Activated CD4-positive, alpha-beta T cell treated with anti-CD3 and anti-CD28 coated beads for 24 hours (primary cell): ENCODE results near the gene COX14.

Experiments
- DNase-seq, 2 donors: peaks; one replicate each; pipeline ENCODE4 v3.0.0-alpha.2; 2020; ENCODE audit warnings: low read depth in 2 of 2

The COX14 gene

GRCh38 chr12:50084775-50085614, 27.0 kb upstream of the COX14 start, which contains the start of gene SMARCD1:
Gene SMARCD1, plus strand, starts transcription at chr12:50085342. Its CDS starts 28 bp downstream, at chr12:50085370.
- DNase-seq: peak; percentile 78 to 80

- DNase-seq: no peak
Measured at GRCh38 chr12:50085615-50086072, 26.4 kb upstream of the COX14 start.

GRCh38 chr12:50086148-50086547, 25.9 kb upstream of the COX14 start:
- DNase-seq: no peak

- no peak for DNase-seq
Measured at GRCh38 chr12:50087151-50087550, 24.9 kb upstream of the COX14 start.

- DNase-seq: no peak
Measured at GRCh38 chr12:50087995-50088394, 24.0 kb upstream of the COX14 start.

GRCh38 chr12:50088577-50089335, 23.3 kb upstream of the COX14 start:
- DNase-seq: peak; percentile 26 to 39

- no peak for DNase-seq
Measured at GRCh38 chr12:50089730-50090129, 22.3 kb upstream of the COX14 start.

- DNase-seq: no peak
Measured at GRCh38 chr12:50090391-50090790, 21.6 kb upstream of the COX14 start.

- DNase-seq: no peak
Measured at GRCh38 chr12:50097952-50098351, 14.1 kb upstream of the COX14 start.

- no peak for DNase-seq
Measured at GRCh38 chr12:50099302-50100008, 12.6 kb upstream of the COX14 start.

GRCh38 chr12:50100561-50100960, 11.5 kb upstream of the COX14 start:
- DNase-seq: no peak

- no peak for DNase-seq
Measured at GRCh38 chr12:50101663-50102062, 10.4 kb upstream of the COX14 start.

- DNase-seq: no peak
Measured at GRCh38 chr12:50102131-50102531, 9.9 kb upstream of the COX14 start.

GRCh38 chr12:50102646-50103309, 9.3 kb upstream of the COX14 start:
- DNase-seq: no peak

- DNase-seq: no peak
Measured at GRCh38 chr12:50103351-50103750, 8.7 kb upstream of the COX14 start.

GRCh38 chr12:50103767-50104321, 8.2 kb upstream of the COX14 start, which contains the start of gene GPD1:
Gene GPD1, plus strand, starts transcription at chr12:50104008. Its CDS starts 43 bp downstream, at chr12:50104051.
- no peak for DNase-seq

- DNase-seq: no peak
Measured at GRCh38 chr12:50104417-50105366, 7.3 kb upstream of the COX14 start.

- no peak for DNase-seq
Measured at GRCh38 chr12:50105913-50106450, 6.1 kb upstream of the COX14 start.

GRCh38 chr12:50106907-50107306, 5.1 kb upstream of the COX14 start:
- DNase-seq: no peak
